C4-2B (cell line): Measurements from ENCODE around the gene CORO1A.
"Not testable (repeated sequence)": the region's sequence is repeated elsewhere in the genome, so short reads cannot be mapped to it uniquely, and the experiment has no call there.

Experiments
- ZFX ChIP-seq: fragments of 450-650 bp; IDR thresholded peaks from 2 replicates; pipeline ENCODE4 v1.6.1; 2017
- TF ChIP-seq, protein P1 (sequence below): fragments of 450-650 bp; conservative IDR thresholded peaks from 2 replicates; pipeline ENCODE4 v1.5.1; 2017; ENCODE audit warnings: mild to moderate bottlenecking

DNA sequence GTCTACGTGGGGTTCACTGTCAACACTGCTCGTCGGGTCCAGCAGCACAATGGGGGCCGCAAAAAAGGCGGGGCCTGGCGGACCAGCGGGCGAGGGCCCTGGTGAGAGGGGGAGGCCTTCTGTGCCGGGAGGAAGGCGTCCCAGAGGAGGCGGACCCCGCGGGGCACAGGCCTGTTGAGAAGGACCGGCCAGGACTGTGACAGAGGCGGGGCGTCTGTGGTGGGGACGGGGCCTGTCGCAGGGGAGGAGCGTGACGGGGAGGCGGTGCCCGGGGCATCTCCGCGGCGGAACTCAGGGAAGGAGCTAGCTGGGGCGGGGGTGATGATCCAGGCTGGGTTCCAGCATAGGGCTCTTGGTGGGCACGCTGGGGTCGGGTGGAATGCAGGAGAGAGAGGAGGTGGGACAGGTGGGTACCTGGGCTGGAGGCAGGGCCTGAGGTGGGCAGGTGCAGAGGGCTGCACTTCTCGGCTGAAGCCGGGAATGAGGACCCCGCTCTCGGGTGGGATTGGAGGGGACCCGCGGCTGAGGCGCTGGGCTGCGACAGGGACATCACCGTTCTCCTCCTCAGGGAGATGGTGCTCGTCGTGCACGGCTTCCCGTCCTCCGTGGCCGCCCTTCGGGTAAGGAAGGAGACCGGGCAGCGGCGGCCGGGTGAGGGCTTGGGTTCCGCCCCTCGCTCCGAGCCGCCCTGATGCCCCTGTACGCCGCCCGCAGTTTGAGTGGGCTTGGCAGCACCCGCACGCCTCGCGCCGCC lies 10.9 kb downstream of the CORO1A start:
- TF ChIP-seq, protein P1, sequence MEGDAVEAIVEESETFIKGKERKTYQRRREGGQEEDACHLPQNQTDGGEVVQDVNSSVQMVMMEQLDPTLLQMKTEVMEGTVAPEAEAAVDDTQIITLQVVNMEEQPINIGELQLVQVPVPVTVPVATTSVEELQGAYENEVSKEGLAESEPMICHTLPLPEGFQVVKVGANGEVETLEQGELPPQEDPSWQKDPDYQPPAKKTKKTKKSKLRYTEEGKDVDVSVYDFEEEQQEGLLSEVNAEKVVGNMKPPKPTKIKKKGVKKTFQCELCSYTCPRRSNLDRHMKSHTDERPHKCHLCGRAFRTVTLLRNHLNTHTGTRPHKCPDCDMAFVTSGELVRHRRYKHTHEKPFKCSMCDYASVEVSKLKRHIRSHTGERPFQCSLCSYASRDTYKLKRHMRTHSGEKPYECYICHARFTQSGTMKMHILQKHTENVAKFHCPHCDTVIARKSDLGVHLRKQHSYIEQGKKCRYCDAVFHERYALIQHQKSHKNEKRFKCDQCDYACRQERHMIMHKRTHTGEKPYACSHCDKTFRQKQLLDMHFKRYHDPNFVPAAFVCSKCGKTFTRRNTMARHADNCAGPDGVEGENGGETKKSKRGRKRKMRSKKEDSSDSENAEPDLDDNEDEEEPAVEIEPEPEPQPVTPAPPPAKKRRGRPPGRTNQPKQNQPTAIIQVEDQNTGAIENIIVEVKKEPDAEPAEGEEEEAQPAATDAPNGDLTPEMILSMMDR: not testable (repeated sequence)
- TF ChIP-seq ZFX: not testable (repeated sequence)
